ENCODE measurements around the gene CLIC4.

Gene CLIC4

DNA sequence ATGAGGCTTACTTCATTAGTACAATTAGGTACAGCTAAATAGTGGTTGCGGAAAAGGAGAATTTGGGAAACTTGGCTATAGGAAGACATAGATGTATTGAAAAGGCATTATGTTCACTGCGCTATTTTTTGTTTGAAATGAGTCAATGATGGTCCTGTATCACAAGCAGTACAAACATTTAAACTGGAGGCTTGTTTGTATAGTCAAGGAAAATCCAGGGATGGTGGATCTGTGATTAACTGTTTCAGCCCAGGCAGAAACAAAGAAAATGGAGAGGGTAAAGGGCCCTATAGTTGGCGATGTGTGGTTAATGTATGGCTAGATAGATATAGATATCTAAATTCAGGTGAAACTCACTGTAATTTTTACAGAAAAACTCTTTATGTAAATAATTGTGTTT, 79.9 kb downstream of the CLIC4 start:
- no peak for DNase-seq

GRCh38 chr1:24826510-24826909, 81.3 kb downstream of the CLIC4 start:
- no peak for DNase-seq

GRCh38 chr1:24827379-24828135, 82.3 kb downstream of the CLIC4 start:
- DNase-seq, result no peak

DNA sequence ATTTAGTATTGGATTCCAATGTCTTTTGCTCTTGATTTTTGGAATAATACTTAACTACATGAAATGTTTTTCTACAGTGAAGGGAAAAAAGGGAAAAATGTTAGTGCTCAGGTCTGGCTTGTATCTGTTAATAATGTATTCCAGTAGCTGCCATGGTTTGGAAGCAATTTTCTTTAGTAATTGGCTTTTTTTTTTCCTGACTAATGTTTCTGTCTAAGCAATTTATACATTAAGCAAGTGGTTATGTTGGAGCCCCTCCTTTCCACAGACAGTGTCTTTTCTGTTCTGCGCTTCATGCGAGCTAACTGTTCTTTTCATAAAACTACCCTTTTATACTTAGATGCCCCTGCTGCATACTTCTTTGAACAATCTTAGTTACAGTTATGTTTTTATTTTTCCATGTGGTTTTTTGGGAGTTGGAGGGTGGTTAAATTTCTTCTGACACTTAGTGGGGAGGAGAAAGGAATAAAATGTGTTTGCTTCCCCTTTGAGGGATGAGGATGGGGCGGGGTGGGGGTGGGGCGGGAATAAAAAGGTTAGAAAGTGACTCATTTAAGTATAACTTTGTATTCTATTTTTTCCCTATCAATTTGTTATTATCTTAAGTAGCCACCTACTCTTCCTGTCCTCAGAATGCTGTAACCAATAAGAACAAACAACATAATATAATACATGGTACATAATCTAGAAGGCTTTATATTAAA, 83.1 kb downstream of the CLIC4 start:
- DNase-seq, result no peak

DNA sequence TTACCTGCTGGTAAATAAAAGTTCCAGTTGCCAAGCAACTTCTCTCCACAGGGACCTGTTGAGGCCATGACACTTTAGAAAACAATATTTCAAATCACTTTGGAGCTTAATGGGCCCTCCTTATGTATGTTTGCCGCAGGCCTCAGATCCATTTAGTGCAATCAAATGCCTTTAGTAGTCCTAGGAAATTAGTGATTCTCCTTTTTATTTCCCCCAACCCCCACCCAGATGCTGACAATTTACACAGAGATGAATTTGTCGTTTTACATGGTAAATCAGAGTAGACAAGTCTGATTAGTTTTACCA, 83.6 kb downstream of the CLIC4 start:
- DNase-seq, result no peak

DNA sequence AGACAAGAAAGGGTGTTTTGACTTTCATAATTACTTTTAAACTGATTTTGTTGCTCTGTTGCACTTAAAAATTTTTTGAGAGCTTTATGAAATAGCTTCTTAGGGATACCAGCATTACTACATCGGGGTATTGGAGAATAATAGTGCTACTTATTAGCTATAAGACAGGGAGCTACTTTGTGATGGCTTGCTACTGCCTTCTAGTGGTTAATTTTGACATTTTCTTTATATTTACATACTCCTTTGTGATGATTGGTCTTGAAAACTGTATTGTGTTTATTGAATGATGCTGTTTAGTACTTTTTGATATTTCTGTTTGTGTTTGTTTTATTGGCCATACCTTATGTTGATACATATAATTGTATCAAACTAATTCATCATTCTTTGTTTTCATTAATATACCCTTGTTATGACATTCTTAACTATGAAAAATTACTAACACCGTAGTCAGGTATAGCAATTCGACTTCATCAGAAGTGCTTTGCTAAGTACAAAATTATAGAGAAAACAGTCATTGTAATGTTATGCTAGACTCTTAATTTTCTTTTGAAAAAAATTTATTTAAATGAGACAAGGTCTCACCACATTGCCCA, 85.5 kb downstream of the CLIC4 start:
- DNase-seq, result no peak

- no peak for DNase-seq
These were observed 96.3 kb downstream of the CLIC4 start for GRCh38 chr1:24841593-24841992.

DNA sequence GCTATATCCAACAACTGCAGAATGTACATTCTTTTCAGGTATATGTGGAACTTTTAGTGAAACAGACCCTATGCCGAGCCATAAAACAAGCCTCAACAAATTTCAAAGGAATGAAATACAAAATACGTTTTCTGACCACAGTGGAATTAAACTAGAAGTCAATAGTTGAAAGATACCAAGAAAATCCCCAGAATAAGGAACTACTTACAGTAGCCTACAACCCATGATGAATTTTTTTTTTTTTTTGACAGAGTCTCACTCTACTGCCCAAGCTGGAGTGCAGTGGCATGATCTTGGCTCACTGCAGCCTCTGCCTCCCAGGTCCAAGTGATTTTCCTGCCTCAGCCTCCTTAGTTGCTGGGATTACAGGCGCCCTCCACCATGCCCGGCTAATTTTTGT, 101.4 kb downstream of the CLIC4 start:
- DNase-seq, result no peak

GRCh38 chr1:24847995-24848881, 103.0 kb downstream of the CLIC4 start:
- DNase-seq, result peak; percentile 50

- DNase-seq, result no peak
These were observed 104.5 kb downstream of the CLIC4 start for GRCh38 chr1:24849672-24850295.

DNA sequence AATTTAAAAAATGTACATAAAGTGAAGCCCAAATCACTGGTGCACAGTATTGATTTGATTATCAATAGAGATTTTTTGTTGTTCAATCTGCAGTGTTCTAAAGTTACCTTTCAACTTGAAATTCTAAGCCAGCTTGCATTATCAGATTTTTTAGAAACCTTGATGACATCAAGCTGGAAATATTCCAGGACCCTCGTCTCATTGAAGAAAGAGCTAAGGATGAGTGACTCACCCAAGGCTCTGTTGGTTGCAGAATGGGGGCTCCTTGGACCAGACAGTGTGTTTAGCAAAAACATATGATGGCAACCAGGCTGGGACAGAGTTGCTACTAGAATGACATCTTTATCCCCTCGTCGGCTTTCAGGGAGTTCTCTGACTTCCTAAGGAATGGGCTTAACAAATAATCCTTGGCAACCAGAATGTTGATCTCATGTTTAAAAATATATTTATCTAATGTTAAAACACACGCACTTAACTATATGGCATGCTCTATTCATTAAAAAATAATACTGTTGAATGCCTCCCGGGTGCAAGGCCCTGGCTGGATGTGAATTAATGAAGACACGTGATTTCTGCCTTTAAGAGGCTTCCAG, 105.2 kb downstream of the CLIC4 start:
- no peak for DNase-seq

GRCh38 chr1:24853649-24854048, 108.4 kb downstream of the CLIC4 start:
- no peak for DNase-seq

- DNase-seq, result no peak
These were observed 110.2 kb downstream of the CLIC4 start for GRCh38 chr1:24855474-24855873.

GRCh38 chr1:24856787-24857506, 111.7 kb downstream of the CLIC4 start:
- no peak for DNase-seq

GRCh38 chr1:24857507-24858133, 112.4 kb downstream of the CLIC4 start:
- DNase-seq, result no peak

GRCh38 chr1:24858277-24858676, 113.0 kb downstream of the CLIC4 start:
- no peak for DNase-seq

DNA sequence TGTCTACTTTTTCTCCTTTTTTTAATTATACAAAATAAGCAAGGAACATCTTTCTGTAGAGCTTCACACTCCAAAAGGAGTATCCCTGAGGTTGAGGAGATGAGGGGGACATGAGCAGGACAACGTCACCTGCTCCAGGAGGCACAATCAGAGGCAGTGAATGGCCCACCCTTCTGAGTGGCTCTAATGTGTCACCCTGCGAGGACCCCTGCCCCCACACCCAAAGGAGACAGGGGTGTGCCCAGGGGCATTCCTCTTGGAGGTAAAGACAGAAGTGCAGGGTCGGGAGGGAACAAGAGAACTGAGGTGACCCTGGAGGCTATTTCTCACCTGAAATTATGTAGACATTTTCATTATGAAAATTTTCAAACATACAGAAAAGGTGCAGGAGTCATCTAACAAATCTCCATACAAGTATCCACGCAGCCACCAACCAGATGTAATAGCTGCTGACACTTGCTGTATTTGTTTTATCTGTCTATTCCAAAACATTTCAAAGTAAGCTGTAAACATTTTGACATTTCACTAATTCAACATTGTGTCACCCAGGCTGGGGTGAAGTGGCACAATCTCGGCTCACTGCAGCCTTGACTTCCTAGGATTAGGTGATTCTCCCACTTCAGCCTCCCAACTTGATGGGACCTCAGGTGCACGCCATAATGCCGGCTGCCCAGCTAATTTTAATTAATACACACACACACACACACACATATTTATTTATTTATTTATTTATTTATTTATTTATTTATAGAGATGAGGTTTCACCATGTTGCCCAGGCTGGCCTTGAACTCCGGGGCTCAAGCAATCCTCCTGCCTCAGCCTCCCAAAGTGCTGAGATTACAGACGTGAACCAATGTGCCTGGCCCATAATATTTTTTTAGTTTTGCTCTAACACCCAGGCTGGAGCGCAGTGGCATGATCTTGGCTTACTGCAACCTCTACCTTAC, 114.1 kb downstream of the CLIC4 start:
- no peak for DNase-seq

GRCh38 chr1:24860841-24861240, 115.6 kb downstream of the CLIC4 start:
- no peak for DNase-seq

- DNase-seq, result no peak
These were observed 116.8 kb downstream of the CLIC4 start for GRCh38 chr1:24861821-24862727.
